Upper lobe of right lung (tissue), 1 donor: ENCODE data around the gene NINL. TPM values are rescaled to one million over a fixed set of nuclear protein-coding genes. Genes with fewer than 3 reads are reported as not detected.

Experiments
- ATAC-seq: fragments of 200-7000 bp; cut with Tn5 transposase; one replicate; pipeline ENCODE4 v1.9.1; 2020; ENCODE audit warnings: mild to moderate bottlenecking, moderate library complexity
- DNase-seq: peaks from one replicate; pipeline ENCODE4 v3.0.0-alpha.2; 2020
- H3K27ac ChIP-seq: fragments of 200-600 bp; one replicate; pipeline ENCODE4 v1.8.0; 2022
- H3K27me3 ChIP-seq: fragments of 200-600 bp; one replicate; pipeline ENCODE4 v1.8.0; 2022; ENCODE audit warnings: mild to moderate bottlenecking
- H3K36me3 ChIP-seq: fragments of 200-600 bp; one replicate; pipeline ENCODE4 v1.8.0; 2022
- H3K4me1 ChIP-seq: fragments of 200-600 bp; one replicate; pipeline ENCODE4 v1.8.0; 2022
- H3K4me3 ChIP-seq: fragments of 200-600 bp; one replicate; pipeline ENCODE4 v1.8.0; 2022; ENCODE audit warnings: mild to moderate bottlenecking
- H3K9me3 ChIP-seq: fragments of 200-600 bp; one replicate; pipeline ENCODE4 v1.8.0; 2022
- intact Hi-C: fragments of 100-400 bp; cut with DNase I; formaldehyde crosslinking; loops from one replicate; pipeline ENCODE4 v1.11.0; 2022
- total RNA-seq: library from RNA; stranded (reverse); fragmentation: NEBNext Ultra II Directional; extraction: Animal tissue kit (Norgen Biotek cat#: 25700); gene quantifications from one replicate; pipeline ENCODE4 v1.2.1, GENCODE V29; 2021
- TF ChIP-seq, protein P1 (sequence below): fragments of 200-600 bp; IDR thresholded peaks from one replicate; pipeline ENCODE4 v1.8.0; 2022; ENCODE audit warnings: antibody characterized with exemption
- donor health status: DM: no; HTN: yes; CAD: no; lungs with severe emphysema.

NINL gene
- total RNA-seq, 1 donor from 2014 or later = 13.2 TPM

- Histone ChIP-seq H3K9me3 (no peaks in the 10 kb centered on the region), H3K4me1 (no peaks in the 10 kb centered on the region), H3K36me3 (no peaks in the 10 kb centered on the region), H3K27ac (no peak overlapping the region), H3K4me3 (no peak overlapping the region), H3K27me3 (no peaks in the 10 kb centered on the region)
- intact Hi-C loops = no loop called here
- ATAC-seq = no peak
- TF ChIP-seq, protein P1, sequence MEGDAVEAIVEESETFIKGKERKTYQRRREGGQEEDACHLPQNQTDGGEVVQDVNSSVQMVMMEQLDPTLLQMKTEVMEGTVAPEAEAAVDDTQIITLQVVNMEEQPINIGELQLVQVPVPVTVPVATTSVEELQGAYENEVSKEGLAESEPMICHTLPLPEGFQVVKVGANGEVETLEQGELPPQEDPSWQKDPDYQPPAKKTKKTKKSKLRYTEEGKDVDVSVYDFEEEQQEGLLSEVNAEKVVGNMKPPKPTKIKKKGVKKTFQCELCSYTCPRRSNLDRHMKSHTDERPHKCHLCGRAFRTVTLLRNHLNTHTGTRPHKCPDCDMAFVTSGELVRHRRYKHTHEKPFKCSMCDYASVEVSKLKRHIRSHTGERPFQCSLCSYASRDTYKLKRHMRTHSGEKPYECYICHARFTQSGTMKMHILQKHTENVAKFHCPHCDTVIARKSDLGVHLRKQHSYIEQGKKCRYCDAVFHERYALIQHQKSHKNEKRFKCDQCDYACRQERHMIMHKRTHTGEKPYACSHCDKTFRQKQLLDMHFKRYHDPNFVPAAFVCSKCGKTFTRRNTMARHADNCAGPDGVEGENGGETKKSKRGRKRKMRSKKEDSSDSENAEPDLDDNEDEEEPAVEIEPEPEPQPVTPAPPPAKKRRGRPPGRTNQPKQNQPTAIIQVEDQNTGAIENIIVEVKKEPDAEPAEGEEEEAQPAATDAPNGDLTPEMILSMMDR = no peak
- no peak for DNase-seq
Measured at GRCh38 chr20:25481918-25482253, 103.4 kb downstream of the NINL start.

- Histone ChIP-seq H3K9me3 (no peaks in the 10 kb centered on the region), H3K27me3 (no peaks in the 10 kb centered on the region), H3K36me3 (no peaks in the 10 kb centered on the region), H3K27ac (no peak overlapping the region), H3K4me1 (no peaks in the 10 kb centered on the region), H3K4me3 (no peak overlapping the region)
- TF ChIP-seq, protein P1 = no peak
- DNase-seq (no peak), ATAC-seq (no peak)
- intact Hi-C loops = no loop called here
Measured at GRCh38 chr20:25481235-25481917, 104.0 kb downstream of the NINL start.

DNA sequence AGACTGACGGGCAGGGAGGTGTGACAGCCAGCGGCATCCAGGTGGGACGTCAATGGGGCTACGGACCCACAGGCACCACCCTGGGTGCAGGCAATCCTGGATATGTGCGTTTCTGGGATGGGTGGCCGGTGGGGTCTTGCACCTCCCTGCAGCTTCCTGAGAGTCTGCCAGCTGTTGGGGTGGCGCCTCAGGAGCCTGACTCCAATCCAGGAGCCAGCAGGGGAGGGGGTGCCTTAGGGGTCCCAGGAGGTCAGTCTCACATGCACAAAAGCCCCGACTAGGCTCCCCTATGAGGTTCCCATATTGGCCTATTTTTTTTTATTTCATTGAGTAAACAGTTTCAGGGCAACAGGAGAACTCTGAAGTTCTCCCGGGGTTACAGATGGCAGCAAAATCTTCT lies 104.5 kb downstream of the NINL start:
- Histone ChIP-seq H3K4me1 (no peaks in the 10 kb centered on the region), H3K27me3 (no peaks in the 10 kb centered on the region), H3K36me3 (no peaks in the 10 kb centered on the region), H3K27ac (no peak overlapping the region), H3K4me3 (no peak overlapping the region), H3K9me3 (no peaks in the 10 kb centered on the region)
- TF ChIP-seq, protein P1 = no peak
- intact Hi-C loops = no loop called here
- no peak for DNase-seq
- ATAC-seq = no peak

GRCh38 chr20:25480156-25480555 lies 105.2 kb downstream of the NINL start:
- Histone ChIP-seq H3K36me3 (no peaks in the 10 kb centered on the region), H3K27ac (no peak overlapping the region), H3K27me3 (no peaks in the 10 kb centered on the region), H3K9me3 (no peaks in the 10 kb centered on the region), H3K4me3 (no peak overlapping the region), H3K4me1 (no peaks in the 10 kb centered on the region)
- no peak for DNase-seq
- intact Hi-C loops = no loop called here
- TF ChIP-seq, protein P1 = no peak
- no peak for ATAC-seq

- Histone ChIP-seq H3K4me3 (no peak overlapping the region), H3K4me1 (no peaks in the 10 kb centered on the region), H3K36me3 (no peaks in the 10 kb centered on the region), H3K9me3 (no peaks in the 10 kb centered on the region), H3K27me3 (no peaks in the 10 kb centered on the region), H3K27ac (no peak overlapping the region)
- no peak for DNase-seq
- intact Hi-C loops = no loop called here
- no peak for ATAC-seq
- TF ChIP-seq, protein P1 = no peak
Measured at GRCh38 chr20:25479638-25480037, 105.7 kb downstream of the NINL start.
